GM12878 (cell line): ENCODE measurements around the gene CLEC4D. TPM values are rescaled to one million over a fixed set of nuclear protein-coding genes. Genes with fewer than 3 reads are reported as not detected.

ENCODE experiments used
- ATAC-seq: fragments of 200-7000 bp; cut with Tn5 transposase; 3 replicates; pipeline ENCODE4 v1.9.1; 2020; ENCODE audit warnings: mild to moderate bottlenecking, moderate library complexity
- BruUV-seq: library from RNA; stranded (reverse); fragments of 400-500 nt; replicated peaks from 2 replicates; lab custom pipeline; 2021; lab: Mats Ljungman, UMichigan
- CTCF ChIA-PET: fragments of 300-600 bp; sonication (Branson Sonifier 250); formaldehyde crosslinking; extraction: SDS; loops from one replicate; lab custom pipeline; 2021; ENCODE audit warnings: inconsistent platforms; lab: Yijun Ruan, JAX
- POLR2A ChIA-PET: fragments of 350-600 bp; formaldehyde crosslinking; extraction: SDS; loops from one replicate; lab custom pipeline; 2021; ENCODE audit warnings: inconsistent platforms; lab: Charles Lee
- RAD21 ChIA-PET: fragments of 300-600 bp; sonication (Branson Sonifier 250); formaldehyde crosslinking; loops from one replicate; lab custom pipeline; 2023; ENCODE audit warnings: antibody characterized with exemption; ENCODE audit not compliant: unreplicated experiment; lab: Charles Lee
- SMC1A ChIA-PET: fragments of 300-600 bp; sonication (Branson Sonifier 250); formaldehyde crosslinking; loops from one replicate; lab custom pipeline; 2023; ENCODE audit not compliant: unreplicated experiment, uncharacterized antibody; lab: Charles Lee
- DNase-seq: peaks from one replicate; pipeline ENCODE4 v3.0.0-alpha.2; 2011; ENCODE audit warnings: low read depth, low spot score
- FAIRE-seq: peaks from 3 replicates; lab custom pipeline; 2011; peaks lifted over from hg19 to GRCh38; lab: Jason Lieb, UNC
- H2AFZ ChIP-seq: 2 replicates; pipeline ENCODE4 v1.6.0; 2011; ENCODE audit warnings: low read depth, low read length, control low read depth; ENCODE audit not compliant: control insufficient read depth
- H3K27ac ChIP-seq: 2 replicates; pipeline ENCODE4 v1.5.1; 2011; ENCODE audit warnings: control low read depth; ENCODE audit not compliant: control insufficient read depth, insufficient read depth
- H3K27me3 ChIP-seq, 2 experiments: replicated peaks in 1 of 2; 2 replicates each; pipeline versions ENCODE4 v1.6.0 to v1.6.1; 2011; ENCODE audit warnings: low read length in 1 of 2; ENCODE audit not compliant: control insufficient read depth in 2 of 2, insufficient read depth in 2 of 2
- H3K36me3 ChIP-seq, 2 experiments: 2 replicates each; pipeline ENCODE4 v1.5.1; 2011; ENCODE audit warnings: low read length in 1 of 2; ENCODE audit not compliant: control insufficient read depth in 2 of 2, insufficient read depth in 2 of 2
- H3K4me1 ChIP-seq: 2 replicates; pipeline ENCODE4 v1.6.1; 2011; ENCODE audit warnings: mild to moderate bottlenecking, low read length, moderate library complexity, mixed read lengths; ENCODE audit not compliant: control insufficient read depth, insufficient read depth
- H3K4me2 ChIP-seq: 2 replicates; pipeline ENCODE4 v1.6.0; 2011; ENCODE audit warnings: control low read depth; ENCODE audit not compliant: control insufficient read depth, insufficient read depth
- H3K4me3 ChIP-seq: fragments of 200-600 bp; sonication (generic); 2 replicates; pipeline ENCODE4 v1.5.1; 2016
- H3K79me2 ChIP-seq: 2 replicates; pipeline ENCODE4 v1.6.0; 2011; ENCODE audit warnings: low read length; ENCODE audit not compliant: control insufficient read depth, insufficient read depth
- H3K9ac ChIP-seq: 2 replicates; pipeline ENCODE4 v1.8.0; 2011; ENCODE audit warnings: low read length, control low read depth, mixed read lengths; ENCODE audit not compliant: control insufficient read depth, insufficient read depth
- H3K9me3 ChIP-seq: replicated peaks from 3 replicates; pipeline ENCODE4 v1.5.1; 2011; ENCODE audit warnings: mild to moderate bottlenecking, low read length; ENCODE audit not compliant: control insufficient read depth, insufficient read depth
- H4K20me1 ChIP-seq: 2 replicates; pipeline ENCODE4 v1.6.0; 2011; ENCODE audit not compliant: control insufficient read depth, insufficient read depth
- BACH1 ChIP-seq: fragments of 450-650 bp; IDR thresholded peaks from 2 replicates; pipeline ENCODE4 v1.6.1; 2017; ENCODE audit warnings: mild to moderate bottlenecking, borderline replicate concordance
- BRCA1 ChIP-seq: IDR thresholded peaks from 2 replicates; pipeline ENCODE4 v1.6.1; 2011; ENCODE audit warnings: low read depth, low read length, improper control_type of control experiment
- ESRRA ChIP-seq: IDR thresholded peaks from 2 replicates; pipeline ENCODE4 v1.6.1; 2012; ENCODE audit warnings: mild to moderate bottlenecking, low read length, improper control_type of control experiment
- JUNB ChIP-seq: IDR thresholded peaks from 2 replicates; pipeline ENCODE4 v1.6.1; 2016; ENCODE audit warnings: antibody characterized with exemption, mild to moderate bottlenecking
- KDM1A ChIP-seq: fragments of 200-600 bp; sonication (generic); IDR thresholded peaks from 2 replicates; pipeline ENCODE4 v1.6.1; 2016; ENCODE audit warnings: borderline replicate concordance
- MYB ChIP-seq: fragments of 150-350 bp; IDR thresholded peaks from 2 replicates; pipeline ENCODE4 v1.6.1; 2014; ENCODE audit warnings: mild to moderate bottlenecking, low read depth, low read length, borderline replicate concordance
- MYC ChIP-seq: IDR thresholded peaks from 2 replicates; pipeline ENCODE4 v1.6.1; 2011; ENCODE audit warnings: mild to moderate bottlenecking, low read length, moderate library complexity, inconsistent platforms; ENCODE audit not compliant: insufficient read depth, insufficient replicate concordance, insufficient read length, severe bottlenecking
- POLR2AphosphoS2 ChIP-seq: IDR thresholded peaks from 2 replicates; pipeline ENCODE4 v1.6.1; 2011; ENCODE audit warnings: low read depth, mild to moderate bottlenecking, low read length, improper control_type of control experiment, moderate library complexity
- RB1 ChIP-seq: fragments of 450-650 bp; formaldehyde crosslinking; IDR thresholded peaks from 2 replicates; pipeline ENCODE4 v1.6.1; 2017; ENCODE audit warnings: mild to moderate bottlenecking, borderline replicate concordance
- RFX5 ChIP-seq: IDR thresholded peaks from 2 replicates; pipeline ENCODE4 v1.6.1; 2011; ENCODE audit warnings: low read depth, low read length, improper control_type of control experiment
- SMC3 ChIP-seq: IDR thresholded peaks from 2 replicates; pipeline ENCODE4 v1.6.1; 2011; ENCODE audit warnings: low read length, improper control_type of control experiment, borderline replicate concordance
- SP1 ChIP-seq: IDR thresholded peaks from one replicate; pipeline ENCODE4 v1.6.1; 2011; ENCODE audit warnings: low read depth, low read length
- SREBF2 ChIP-seq: IDR thresholded peaks from 2 replicates; pipeline ENCODE4 v1.6.1; 2012; ENCODE audit warnings: mild to moderate bottlenecking, low read length
- TCF7 ChIP-seq: IDR thresholded peaks from 2 replicates; pipeline ENCODE4 v1.6.1; 2014; ENCODE audit warnings: antibody characterized with exemption, borderline replicate concordance
- YBX1 ChIP-seq: fragments of 450-650 bp; IDR thresholded peaks from 2 replicates; pipeline ENCODE4 v1.6.1; 2016; ENCODE audit warnings: antibody characterized with exemption
- ZSCAN29 ChIP-seq: fragments of 450-650 bp; IDR thresholded peaks from 2 replicates; pipeline ENCODE4 v1.6.1; 2017; ENCODE audit warnings: mild to moderate bottlenecking, moderate library complexity
- in situ Hi-C: fragments of 300-500 bp; cut with MboI; formaldehyde crosslinking; loops from 9 replicates; pipeline ENCODE4 v1.14.3; 2018; ENCODE audit warnings: mixed read lengths
- intact Hi-C: fragments of 100-400 bp; cut with micrococcal nuclease; formaldehyde crosslinking; loops from one replicate; pipeline ENCODE4 v1.14.2; 2022; ENCODE audit not compliant: unreplicated experiment
- polyA plus RNA-seq, 11 experiments: library from polyadenylated mRNA; depleted of rRNA in 4 of 11; unstranded in 6 of 11; stranded (reverse) in 5 of 11; fragments of >200 nt; fragmentation: Nextera tagmentation in 4 of 11; fragmentation: Illumina TruSeq in 1 of 11; extraction: Ambion mirVana in 4 of 11; extraction: Trizol in 1 of 11; gene quantifications; 1 replicate in 1 of 11; 2 replicates in 10 of 11; pipeline versions ENCODE4 v1.2.1 to v1.2.3, GENCODE V29; 2011 to 2016; ENCODE audit warnings: inconsistent platforms in 2 of 11, missing spikeins in 2 of 11, low read depth in 1 of 11
- total RNA-seq, 4 experiments: library from RNA; depleted of rRNA in 3 of 4; stranded (reverse); fragments of >200 nt in 3 of 4; fragmentation: Illumina TruSeq in 1 of 4; extraction: Trizol in 1 of 4; gene quantifications; 2 replicates each; pipeline versions ENCODE4 v1.2.1 to v1.2.3, GENCODE V29; 2013 to 2021
- TF ChIP-seq, protein P1 (sequence below): IDR thresholded peaks from 2 replicates; pipeline ENCODE4 v1.6.1; 2011; ENCODE audit warnings: low read depth, mild to moderate bottlenecking, low read length, moderate library complexity, borderline replicate concordance; ENCODE audit errors: extremely low read depth
- TF ChIP-seq, protein P2 (sequence below), 3 experiments: IDR thresholded peaks in 2 of 3; conservative IDR thresholded peaks in 1 of 3; 2 replicates each; pipeline ENCODE4 v1.5.1; 2011; ENCODE audit warnings: low read depth in 3 of 3, low read length in 3 of 3, mild to moderate bottlenecking in 3 of 3, control low read depth in 2 of 3, moderate library complexity in 2 of 3, inconsistent platforms in 1 of 3, mixed read lengths in 1 of 3; ENCODE audit not compliant: control insufficient read depth in 2 of 3, insufficient read depth in 1 of 3; ENCODE audit errors: extremely low read depth in 1 of 3

Gene CLEC4D
- total and polyA plus RNA-seq, 10 of the 15 experiments (the other 5 are each of a cell fraction or from before 2014, with no cell fraction given) = not detected

DNA sequence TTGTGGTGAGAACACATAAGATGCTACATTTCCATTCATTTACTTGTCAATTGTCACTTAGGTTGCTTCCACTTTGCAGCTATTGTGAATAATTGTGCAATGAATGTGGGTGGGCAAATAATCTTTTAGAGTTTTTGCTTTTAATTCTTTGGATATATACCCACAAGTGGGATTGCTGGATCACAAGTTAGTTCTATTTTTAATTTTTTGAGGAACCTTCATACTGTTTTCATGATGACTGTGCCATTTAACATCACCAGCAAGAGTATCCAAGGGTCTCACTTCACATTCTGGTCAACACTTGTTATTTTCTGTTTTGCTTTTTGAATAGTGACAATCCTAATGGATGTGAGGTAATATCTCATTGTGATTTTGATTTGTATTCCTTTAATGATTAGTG lies 47.1 kb upstream of the CLEC4D start:
- Histone ChIP-seq H3K4me3 (no peak overlapping the region), H3K9me3 (no peaks in the 10 kb centered on the region; the same call in 2 of the 3 replicates), H4K20me1 (no peaks in the 10 kb centered on the region), H3K4me2 (no peak overlapping the region), H3K4me1 (no peaks in the 10 kb centered on the region), H3K36me3 (no peaks in the 10 kb centered on the region), H3K9ac (no peak overlapping the region), H3K79me2 (no peaks in the 10 kb centered on the region), H3K27ac (no peak overlapping the region), H2AFZ (no peak overlapping the region), H3K27me3 (no peaks in the 10 kb centered on the region)
- in situ Hi-C loops (no loop called here), intact Hi-C loops (no loop called here)
- SMC1A ChIA-PET = no interaction called here
- CTCF ChIA-PET = no interaction called here
- DNase-seq (no peak), ATAC-seq (no peak), FAIRE-seq (no peak)
- no TSS peak for BruUV-seq
- RAD21 ChIA-PET = no interaction called here
- POLR2A ChIA-PET = no interaction called here
- TF ChIP-seq ZSCAN29 = no peak
- no peak for TF ChIP-seq RFX5
- no peak for TF ChIP-seq RB1
- TF ChIP-seq, protein P1, sequence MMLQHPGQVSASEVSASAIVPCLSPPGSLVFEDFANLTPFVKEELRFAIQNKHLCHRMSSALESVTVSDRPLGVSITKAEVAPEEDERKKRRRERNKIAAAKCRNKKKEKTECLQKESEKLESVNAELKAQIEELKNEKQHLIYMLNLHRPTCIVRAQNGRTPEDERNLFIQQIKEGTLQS = no peak
- no peak for TF ChIP-seq SMC3
- TF ChIP-seq KDM1A = no peak
- no peak for TF ChIP-seq SP1
- no peak for TF ChIP-seq SREBF2
- no peak for TF ChIP-seq JUNB
- TF ChIP-seq, protein P2, sequence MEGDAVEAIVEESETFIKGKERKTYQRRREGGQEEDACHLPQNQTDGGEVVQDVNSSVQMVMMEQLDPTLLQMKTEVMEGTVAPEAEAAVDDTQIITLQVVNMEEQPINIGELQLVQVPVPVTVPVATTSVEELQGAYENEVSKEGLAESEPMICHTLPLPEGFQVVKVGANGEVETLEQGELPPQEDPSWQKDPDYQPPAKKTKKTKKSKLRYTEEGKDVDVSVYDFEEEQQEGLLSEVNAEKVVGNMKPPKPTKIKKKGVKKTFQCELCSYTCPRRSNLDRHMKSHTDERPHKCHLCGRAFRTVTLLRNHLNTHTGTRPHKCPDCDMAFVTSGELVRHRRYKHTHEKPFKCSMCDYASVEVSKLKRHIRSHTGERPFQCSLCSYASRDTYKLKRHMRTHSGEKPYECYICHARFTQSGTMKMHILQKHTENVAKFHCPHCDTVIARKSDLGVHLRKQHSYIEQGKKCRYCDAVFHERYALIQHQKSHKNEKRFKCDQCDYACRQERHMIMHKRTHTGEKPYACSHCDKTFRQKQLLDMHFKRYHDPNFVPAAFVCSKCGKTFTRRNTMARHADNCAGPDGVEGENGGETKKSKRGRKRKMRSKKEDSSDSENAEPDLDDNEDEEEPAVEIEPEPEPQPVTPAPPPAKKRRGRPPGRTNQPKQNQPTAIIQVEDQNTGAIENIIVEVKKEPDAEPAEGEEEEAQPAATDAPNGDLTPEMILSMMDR (IDR thresholded peaks at IDR 0.05 in 2 of 3, conservative IDR thresholded peaks at IDR 0.05 in 1 of 3; ENCODE audit: control insufficient read depth in 2 of 3, extremely low read depth in 1 of 3, insufficient read depth in 1 of 3, low read depth in 3 of 3, low read length in 3 of 3) = no peak
- no peak for TF ChIP-seq BACH1
- TF ChIP-seq TCF7 = no peak
- TF ChIP-seq MYB = no peak
- TF ChIP-seq ESRRA = no peak
- TF ChIP-seq MYC = no peak
- TF ChIP-seq YBX1 = no peak
- no peak for TF ChIP-seq POLR2AphosphoS2
- TF ChIP-seq BRCA1 = no peak
